ENCODE measurements around the gene ADAMTS16. TPM values are rescaled to one million over a fixed set of nuclear protein-coding genes. Genes with fewer than 3 reads are reported as not detected.

Gene ADAMTS16
- polyA plus RNA-seq, 4 donors, result 67.2 to 88.1 (median 81.7) TPM

DNA sequence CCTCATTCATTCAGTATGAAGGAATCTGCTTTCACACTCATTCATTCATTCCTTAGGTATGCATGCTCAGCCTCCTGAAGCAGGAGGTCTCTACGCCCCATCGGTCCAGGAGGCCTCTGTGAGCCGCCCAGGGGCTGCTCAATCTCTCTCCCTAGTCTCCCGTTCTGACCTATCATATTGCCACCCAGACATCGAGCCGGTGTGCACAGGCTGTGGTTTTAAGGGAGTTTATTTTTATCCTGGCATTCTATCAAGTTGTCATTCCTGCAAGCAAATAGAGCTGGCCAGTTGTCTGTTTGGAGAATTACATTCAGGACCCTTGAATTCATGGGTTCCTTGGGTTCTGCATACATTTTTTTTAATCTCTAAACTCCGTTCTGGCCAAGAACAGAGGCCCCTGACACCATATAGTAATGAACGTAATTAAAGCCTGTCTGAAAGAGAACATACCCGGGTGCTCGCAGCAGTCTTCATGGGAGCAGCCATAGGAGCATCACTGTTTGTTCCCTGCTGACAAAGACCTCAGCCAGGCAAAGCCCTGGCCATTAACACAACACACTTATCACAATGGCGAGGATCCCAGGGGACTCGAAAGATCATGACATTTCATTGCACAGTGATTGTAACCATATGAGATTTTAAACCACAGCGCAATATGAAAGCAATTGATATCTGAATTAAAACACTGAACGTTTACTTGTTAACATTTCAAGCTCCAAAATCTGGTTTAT, 80.9 kb downstream of the ADAMTS16 start:
- DNase-seq (ENCODE audit: low read depth in 4 of 4, low spot score in 3 of 4), result no peak

DNA sequence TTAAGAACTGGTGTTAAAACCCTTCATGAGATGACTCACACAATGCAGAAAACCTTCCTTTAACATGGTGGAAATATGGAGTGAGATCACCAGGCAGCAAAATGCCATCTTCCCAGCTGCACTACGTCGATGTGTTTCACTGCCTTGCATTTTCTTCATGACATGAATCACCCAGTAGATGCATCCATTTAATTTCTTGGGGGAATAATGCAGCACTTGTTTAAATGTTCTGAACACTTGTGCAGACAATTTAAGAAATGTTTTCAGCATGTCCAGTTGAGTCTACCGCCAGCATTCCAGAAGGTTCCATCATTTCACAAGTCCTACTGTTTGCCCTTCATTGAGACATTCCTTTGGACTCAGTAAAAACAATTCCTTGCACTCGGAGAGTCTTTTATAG, 81.6 kb downstream of the ADAMTS16 start:
- no peak for DNase-seq (ENCODE audit: low read depth in 4 of 4, low spot score in 3 of 4)

DNA sequence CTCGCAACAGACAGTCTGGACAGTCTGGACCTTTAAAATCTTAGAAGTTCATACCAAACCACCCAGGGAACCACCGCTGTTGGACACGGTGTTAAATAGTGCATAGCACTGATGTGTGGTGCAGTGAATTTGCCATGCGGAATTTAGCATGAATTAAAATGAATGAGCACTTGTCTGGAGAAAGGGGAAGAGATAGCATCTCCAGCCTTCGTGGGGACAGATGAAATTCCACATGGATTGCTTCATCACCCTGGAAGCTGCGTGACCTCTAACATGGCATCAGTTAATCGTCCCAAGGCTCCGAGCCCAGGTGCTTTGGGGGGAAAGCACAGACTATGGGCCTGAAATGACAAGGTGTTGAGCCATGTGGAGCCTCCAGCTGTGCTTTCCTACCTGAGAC, 91.4 kb downstream of the ADAMTS16 start:
- DNase-seq (ENCODE audit: low read depth in 4 of 4, low spot score in 3 of 4), result no peak

DNA sequence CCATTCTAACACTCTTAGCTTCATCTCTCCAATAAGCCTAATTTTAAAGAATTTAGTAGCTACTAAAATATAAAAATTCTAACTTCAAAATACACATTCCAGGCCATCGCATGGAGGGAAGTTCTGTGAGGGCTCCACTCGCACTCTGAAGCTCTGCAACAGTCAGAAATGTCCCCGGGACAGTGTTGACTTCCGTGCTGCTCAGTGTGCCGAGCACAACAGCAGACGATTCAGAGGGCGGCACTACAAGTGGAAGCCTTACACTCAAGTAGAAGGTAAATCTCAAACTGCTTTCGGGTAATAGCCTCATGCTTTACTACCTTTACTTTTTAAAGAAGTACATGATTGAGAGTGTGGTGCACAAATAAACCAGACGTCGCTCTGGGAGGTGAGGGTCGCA, 94.8 kb downstream of the ADAMTS16 start:
- no peak for DNase-seq (ENCODE audit: low read depth in 4 of 4, low spot score in 3 of 4)

DNA sequence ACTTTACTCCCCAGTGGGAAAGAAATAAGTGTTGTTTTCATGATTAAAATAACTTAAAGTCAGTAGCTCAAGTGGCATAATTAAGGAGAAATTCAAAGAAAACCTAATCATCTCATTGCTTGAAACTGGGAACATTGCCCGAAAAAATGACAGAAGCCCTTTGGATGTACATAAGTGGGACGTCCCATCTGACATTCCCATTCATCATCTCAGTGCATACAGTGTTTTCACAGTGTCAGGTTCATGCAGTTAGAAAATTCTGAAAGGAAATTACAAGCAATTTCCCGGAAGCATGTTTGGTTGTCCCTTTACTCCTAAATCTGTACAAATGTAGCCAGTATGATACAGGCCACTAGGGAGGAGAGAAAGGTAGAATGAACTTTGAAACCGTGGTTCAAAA, 95.6 kb downstream of the ADAMTS16 start:
- no peak for DNase-seq (ENCODE audit: low read depth in 4 of 4, low spot score in 3 of 4)

DNA sequence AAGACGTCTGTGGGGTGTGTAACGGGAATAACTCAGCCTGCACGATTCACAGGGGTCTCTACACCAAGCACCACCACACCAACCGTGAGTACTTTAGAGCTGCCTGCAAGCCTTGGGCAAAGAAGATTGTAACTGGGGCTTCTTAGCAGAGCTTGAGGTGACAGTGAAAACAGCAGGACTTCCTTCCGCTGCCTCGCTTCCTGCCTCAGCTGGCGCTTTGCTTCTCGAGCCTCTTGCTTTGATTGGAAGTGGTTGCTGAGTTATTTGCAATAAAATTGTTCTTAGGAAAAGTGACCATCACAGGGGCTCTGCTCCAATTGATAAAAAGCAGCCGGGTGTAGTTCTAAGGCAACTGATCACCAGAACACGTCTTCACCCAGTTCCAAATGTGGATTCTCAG, 99.1 kb downstream of the ADAMTS16 start:
- DNase-seq (ENCODE audit: low read depth in 4 of 4, low spot score in 3 of 4), result no peak

DNA sequence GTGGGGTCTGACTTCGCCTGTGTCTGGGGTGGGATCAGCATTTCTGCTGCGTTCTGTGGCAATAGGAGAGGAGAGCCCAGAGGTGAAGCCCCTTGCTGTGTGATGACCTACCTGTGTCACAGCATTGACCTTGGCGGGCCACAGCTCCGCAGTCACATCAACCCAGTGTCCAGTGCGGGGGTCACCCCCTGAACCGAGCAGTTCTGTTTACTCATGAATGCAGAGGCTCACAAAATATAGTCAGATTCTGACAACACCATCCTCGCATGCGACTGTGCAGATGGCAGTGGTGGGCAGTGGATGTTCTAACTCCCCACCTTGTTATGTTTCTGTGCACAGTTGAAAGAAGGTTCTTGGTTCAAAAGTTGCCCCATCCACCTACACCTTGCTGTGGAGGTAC, 100.1 kb downstream of the ADAMTS16 start:
- DNase-seq (ENCODE audit: low read depth in 4 of 4, low spot score in 3 of 4), result no peak

DNA sequence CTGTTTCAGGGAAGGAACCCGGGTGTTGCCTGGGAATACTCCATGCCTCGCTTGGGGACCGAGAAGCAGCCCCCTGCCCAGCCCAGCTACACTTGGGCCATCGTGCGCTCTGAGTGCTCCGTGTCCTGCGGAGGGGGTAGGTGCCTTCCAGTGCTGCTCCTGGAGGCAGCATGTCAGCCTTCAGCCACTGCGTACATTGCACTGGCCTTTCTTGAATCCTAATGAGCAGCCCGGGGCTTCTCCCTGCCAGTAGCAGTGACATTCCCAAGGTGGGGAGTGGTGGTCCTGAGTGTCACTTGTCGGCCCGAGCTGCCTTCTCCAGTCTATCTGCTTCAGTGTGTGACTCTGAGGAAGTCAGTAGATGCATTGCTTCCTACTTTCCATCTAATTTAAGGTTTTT, 101.9 kb downstream of the ADAMTS16 start:
- no peak for DNase-seq (ENCODE audit: low read depth in 4 of 4, low spot score in 3 of 4)

DNA sequence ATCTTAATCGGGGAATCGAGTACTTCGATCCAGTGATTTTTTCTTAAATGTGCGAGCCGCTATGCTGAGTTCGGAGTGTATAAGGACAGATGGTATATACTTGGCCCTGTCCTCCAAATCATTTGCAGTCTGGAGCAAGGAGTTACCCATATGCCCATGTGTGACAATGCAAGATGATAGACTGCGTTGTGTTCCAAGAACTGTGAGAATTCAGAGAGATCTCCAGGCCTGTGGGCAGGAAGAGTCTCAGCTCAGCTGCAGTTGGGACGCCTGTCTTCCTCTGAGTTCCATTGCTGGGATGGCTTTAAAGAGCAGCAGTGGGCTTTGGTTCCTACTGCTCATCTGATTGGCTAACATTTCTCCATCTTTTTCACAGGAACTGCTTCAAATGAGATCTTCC, 106.6 kb downstream of the ADAMTS16 start:
- DNase-seq (ENCODE audit: low read depth in 4 of 4, low spot score in 3 of 4), result no peak

DNA sequence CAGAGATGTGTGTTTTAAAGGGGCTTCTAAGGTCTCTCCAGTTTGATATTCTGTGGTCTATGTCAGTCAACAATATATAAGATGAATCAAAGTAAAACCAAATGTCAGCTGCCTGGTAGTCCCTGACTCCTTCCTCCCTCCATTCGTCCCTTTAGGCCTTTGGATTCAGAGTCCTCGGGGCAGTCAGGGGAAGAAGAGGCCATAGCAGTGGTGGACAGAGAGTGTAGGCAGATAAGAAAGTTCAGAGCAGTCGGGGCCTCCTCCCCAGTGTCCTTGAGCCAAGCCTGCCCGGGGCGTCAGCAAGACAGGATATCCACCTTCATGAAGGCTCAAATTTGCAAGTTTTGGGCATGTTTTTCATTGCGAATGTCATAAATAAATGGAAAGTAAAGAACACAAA, 110.6 kb downstream of the ADAMTS16 start:
- DNase-seq (ENCODE audit: low read depth in 4 of 4, low spot score in 3 of 4), result no peak

DNA sequence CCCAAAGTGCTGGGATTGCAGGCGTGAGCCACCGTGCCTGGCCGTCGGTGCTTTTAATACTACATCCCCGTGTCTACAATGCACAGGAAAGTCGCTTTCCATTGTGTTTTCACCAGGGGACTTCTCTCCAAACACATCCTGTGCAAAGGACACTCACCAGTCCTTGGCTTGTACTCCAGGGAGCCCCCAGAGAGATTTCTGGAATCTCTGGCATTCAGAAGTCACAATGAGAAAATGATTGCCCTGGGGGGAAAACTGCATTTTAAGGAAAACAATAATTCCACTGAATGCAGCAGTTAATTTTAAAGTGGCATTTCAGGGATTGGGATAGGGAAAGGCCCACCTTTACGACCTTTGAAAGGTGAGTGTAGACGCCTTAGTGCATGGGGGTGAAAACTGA, 112.0 kb downstream of the ADAMTS16 start:
- DNase-seq (ENCODE audit: low read depth in 4 of 4, low spot score in 3 of 4), result no peak

DNA sequence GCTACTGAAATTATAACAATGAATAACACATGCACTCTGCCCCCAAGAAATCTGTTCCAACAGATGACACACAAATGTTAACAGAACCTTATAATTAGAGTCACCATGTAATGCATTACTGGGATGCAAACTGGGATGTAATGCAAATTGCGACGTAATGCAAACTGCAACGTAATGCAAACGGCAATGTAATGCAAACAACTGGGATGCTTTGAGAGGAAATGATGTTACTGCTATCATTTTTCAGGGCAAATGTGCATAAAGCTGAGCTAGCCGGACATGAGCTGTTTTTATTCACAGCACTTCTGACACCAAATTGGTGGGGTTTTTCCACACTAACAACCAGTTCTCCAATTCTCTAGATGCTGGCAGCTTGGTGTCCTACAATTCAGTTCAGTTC, 117.2 kb downstream of the ADAMTS16 start:
- no peak for DNase-seq (ENCODE audit: low read depth in 4 of 4, low spot score in 3 of 4)

DNA sequence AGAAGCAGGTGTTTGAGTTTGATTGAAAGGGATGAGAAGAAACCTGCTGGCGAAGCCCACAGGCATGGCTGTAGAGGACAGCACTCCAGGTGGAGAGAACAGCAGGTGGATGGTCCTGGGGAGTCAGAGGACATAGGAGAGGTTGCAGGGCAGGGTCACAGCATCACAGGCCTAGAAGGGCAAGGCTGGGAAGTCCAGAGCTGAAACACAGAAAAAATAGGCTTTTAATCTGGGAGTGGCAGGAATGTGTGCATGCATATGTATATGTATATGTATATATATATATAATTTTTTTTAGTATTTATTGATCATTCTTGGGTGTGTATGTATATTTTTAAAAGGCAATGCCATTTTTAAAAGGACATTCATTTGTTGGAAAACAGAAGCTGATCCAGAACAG, 118.4 kb downstream of the ADAMTS16 start:
- DNase-seq (ENCODE audit: low read depth in 4 of 4, low spot score in 3 of 4), result no peak

DNA sequence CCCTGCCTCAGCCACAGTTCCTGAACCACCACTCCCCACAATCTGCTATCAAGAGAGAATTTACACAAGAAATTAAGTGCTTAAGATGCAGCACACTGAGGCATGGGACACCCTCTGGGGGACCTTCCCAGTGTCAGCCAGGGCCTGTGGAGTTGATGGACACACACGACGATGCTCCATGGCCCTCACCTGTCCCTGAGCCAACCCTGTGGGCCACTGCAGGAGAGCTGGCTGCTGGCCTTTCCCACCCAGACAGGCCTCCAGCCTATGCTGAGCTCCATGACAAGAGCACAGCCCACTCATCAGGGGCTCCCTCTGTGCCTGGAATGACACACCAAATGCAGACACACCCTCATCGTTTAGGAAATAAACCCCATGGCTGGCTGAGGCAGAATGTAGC, 124.6 kb downstream of the ADAMTS16 start:
- DNase-seq (ENCODE audit: low read depth in 4 of 4, low spot score in 3 of 4), result no peak

DNA sequence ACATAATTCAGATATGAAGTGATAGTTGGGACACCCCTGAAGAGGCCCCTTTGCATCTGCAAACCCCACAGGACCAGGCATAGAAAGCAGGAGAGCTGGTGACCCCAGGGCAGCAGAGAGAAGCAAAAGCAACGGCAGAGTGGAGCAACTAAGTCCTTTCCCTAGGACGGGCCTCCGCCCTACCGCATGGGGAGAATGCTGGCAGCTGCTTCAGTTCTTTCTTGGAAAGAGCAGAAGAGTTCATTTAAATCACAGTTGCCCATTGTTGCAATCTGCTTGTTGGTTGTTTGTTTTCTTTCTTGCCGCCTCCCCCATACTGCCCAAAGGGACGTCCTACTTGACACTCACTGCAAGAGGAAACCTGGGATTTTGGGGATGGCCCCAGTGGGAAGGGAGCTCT, 126.2 kb downstream of the ADAMTS16 start:
- no peak for DNase-seq (ENCODE audit: low read depth in 4 of 4, low spot score in 3 of 4)

DNA sequence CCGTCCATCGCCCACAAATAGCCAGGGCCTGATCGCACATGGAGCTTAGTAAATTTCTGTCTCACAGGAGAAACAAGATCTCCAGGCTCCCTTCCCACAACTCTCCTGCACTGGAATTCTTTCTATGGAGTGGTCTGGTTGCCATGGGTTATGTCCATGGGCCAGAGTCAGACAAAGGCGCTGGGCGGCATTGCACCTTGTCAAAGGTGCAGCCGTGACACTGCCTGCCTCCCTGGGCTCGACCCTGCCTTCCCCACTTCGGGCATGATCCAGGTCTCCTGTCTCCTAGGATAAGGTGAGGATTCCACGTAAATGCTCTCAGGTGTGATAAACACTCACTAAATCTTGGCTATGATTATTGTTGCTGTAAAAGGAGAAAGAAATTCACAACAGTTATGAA, 130.0 kb downstream of the ADAMTS16 start:
- DNase-seq (ENCODE audit: low read depth in 4 of 4, low spot score in 3 of 4), result no peak

DNA sequence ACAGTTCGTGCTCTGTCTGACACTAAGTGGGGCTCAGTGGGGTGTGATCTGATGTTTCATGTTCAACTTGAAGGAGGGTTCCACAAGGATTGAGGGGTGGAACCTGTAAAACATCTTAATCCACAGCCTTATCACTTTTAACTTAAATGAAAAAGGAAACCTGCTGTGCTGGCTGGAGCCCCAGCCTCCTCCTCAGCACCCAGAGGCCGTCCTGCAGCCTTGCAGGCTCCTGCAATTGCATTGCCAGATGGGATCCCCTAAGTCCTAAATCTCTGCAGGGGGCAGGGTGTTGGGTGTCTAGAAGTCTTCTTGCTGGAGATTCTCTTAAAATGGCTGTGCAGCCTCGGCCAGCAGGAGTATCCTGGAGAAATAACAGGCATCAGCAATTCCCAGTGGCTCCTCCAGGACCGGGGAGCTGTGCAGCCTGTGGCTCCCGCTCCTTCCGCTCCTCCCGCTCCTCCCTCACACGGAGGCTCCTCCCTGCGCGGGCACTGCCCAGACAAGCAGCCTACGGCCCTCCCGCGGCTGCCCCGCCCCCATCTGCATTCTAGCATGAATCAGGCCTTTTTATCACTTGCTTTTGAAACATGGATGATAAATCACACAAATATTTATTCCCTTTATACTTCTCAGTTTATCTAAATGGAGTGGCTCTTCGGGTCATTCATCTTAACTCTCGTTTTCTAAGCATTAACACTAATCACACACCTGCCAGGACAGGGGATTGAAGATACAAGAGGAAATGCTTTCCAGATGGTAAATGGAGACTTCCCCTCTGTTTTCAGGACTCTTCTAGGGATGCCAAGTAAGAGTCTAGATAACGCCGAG, 131.0 kb downstream of the ADAMTS16 start:
- peak; percentile 22 to 28 (median 24) for DNase-seq (ENCODE audit: low read depth in 4 of 4, low spot score in 3 of 4)

DNA sequence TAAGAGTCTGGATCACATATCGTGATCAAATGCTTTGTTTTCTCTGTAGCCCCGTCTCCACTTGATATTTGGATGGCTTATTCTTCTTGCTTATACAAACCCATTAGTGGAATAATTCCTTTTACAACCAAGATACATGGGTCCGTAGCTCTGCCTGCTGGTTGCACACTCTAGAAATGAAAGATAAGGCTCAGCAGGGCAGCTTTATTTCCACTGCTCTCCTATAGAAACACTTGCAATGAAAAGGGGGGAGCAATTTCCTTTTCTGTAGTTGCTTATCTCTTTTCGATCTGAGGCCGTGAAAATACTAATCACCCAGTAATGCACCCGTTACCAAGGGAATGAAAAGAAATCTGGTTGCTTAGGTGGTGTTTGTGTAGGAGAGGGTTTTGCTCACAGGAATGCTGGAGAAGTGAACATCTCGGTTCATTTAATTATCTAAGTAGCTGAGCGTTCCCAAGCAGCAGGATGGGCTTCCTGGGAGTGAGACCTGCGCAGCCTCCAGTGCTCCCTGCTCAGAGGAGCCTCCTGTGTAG, 131.7 kb downstream of the ADAMTS16 start:
- DNase-seq (ENCODE audit: low read depth in 4 of 4, low spot score in 3 of 4), result no peak

DNA sequence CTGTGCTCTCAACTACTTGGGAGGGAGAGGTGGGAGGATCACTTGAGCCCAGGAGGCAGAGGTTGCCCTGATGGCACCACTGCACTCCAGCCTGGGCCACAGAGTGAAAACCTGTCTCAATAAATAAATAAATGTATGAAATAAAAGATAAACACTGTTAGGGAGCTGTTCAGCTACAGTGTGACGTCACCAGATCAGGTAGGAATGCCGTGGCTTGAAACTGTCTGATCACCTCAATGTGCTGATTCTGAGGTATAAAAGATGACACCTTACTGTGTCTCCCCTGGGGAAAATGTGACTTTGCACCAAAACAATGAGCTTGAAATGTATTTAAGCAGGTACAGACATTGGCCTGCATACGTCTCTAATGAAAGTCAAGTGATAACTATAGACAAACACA, 133.3 kb downstream of the ADAMTS16 start:
- DNase-seq (ENCODE audit: low read depth in 4 of 4, low spot score in 3 of 4), result no peak

DNA sequence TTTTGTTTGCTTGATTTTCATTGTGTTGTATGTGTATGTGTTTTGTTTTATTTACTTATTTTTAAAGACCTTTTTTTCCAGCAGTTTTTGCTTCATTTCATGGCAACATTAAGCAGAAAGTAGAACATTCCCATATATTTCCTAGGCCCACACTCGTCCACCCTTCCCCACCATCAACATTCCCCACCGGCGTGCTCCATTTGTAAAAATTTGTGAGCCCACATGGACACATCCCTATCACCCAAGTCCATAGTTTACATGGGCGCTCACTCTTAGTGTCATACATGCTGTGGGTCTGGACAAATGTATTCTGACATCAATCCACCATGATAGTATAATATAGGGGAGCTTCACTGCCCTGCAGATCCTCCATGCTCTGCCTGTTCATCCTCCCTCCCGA, 133.8 kb downstream of the ADAMTS16 start:
- DNase-seq (ENCODE audit: low read depth in 4 of 4, low spot score in 3 of 4), result no peak

DNA sequence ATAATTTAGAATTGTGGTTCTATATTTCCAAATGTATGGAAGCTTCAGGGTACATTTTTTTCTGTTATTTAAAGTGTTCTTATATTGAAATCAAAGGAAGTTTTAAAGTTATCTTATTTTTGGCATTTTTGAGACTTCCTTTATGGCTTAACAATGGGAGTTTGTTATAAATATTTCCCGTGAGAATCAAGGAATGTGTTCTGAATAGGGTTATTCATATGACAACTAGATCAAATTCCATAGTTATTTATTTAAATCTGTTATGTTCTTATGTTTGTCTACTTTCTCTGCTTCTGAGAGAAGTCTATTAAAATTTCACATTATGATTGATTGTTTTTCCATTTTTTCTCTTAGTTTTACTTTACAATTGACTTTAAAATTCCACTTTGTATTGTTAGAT, 135.1 kb downstream of the ADAMTS16 start:
- no peak for DNase-seq (ENCODE audit: low read depth in 4 of 4, low spot score in 3 of 4)

DNA sequence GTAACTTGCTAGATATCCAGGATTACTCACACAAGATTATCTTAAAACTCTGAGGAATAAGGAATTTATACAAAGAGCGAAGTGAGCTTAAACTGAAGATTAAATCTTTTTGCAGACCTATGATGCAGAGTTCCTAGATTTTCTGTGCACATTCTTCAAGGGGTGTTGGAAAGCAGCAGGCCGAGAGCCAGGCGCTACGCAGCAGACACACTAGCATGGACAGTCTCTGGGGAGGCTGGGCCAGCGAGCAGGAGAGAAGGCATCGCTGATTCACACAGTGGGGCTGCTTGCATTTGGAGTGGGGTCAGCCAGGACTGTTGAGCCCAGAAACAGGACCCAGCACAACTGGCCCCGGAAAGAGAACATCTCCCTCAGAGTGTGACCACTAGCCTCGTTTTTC, 136.3 kb downstream of the ADAMTS16 start:
- no peak for DNase-seq (ENCODE audit: low read depth in 4 of 4, low spot score in 3 of 4)
